AG08396 (cell line): Measurements from ENCODE around the gene NOL3.

Experiments
- DNase-seq: peaks from one replicate; pipeline ENCODE4 v3.0.0; 2012; ENCODE audit warnings: low spot score, mixed read lengths

Gene NOL3

DNA sequence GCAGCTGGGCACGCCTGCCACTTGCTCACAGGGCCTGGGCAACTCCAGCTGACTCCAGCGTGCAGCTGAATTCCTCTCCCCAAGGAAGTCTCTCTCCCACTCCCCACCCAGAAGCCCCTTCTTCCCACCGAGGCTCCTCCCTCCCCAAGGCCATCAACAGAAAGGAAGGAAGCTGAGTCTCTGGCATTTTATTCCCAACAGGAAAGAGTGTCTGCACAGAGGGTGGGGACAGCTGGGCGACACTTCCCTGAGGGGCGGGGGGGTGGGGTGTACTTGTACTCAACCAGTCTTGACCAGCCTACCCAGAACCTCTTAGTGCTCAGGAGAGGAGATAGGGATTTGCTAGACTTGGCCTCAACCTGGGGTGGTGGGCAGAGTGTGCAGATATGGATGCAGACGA lies 19.7 kb downstream of the NOL3 start, which contains the start of gene EXOC3L1:
Gene EXOC3L1, minus strand, starts transcription at position 96 of the 400 bp plus-strand sequence. CDS start 460 bp downstream, outside the sequence.
- no peak for DNase-seq

DNA sequence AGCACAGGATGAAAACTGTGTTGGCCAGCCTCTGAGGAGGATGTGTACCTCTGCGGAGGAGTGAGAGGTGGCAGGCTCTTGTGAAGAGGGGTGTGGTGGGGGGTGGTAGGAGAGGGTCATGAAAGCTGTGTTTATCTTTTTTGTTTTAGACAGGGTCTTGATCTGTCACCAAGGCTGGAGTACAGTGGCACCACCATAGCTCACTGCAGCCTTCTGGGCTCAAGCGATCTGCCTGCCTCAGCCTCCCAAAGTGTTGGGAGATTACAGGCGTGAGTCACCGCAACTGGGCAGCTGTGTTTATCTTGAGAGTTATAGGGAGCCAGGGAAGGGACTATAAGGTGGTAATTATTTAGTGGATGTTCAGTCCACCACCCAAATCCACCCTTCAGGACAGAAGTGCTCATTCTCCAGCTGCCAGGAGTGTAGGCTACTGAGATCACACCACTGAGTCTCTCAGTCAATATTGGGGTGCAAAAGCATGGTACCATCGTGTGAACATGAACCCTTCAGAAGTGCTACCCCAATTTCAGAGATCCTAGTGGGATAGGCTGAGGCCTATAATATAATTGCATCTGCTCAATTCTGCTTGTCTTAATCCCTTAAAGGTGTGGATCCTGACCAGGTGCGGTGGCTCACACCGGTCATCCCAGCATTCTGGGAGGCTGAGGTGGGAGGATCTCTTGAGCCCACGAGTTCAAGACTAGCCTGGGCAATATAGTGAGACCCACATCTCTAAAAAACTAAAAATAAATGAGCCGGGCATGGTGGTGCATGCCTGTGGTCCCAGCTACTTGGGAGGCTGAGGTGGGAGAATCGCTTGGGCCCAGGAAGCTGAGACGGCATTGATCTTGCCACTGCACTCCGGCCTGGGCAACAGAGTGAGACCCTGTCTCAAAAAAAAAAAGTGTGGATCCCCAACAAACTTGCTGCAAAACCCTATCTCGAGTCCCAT lies 20.4 kb downstream of the NOL3 start:
- DNase-seq = no peak

DNA sequence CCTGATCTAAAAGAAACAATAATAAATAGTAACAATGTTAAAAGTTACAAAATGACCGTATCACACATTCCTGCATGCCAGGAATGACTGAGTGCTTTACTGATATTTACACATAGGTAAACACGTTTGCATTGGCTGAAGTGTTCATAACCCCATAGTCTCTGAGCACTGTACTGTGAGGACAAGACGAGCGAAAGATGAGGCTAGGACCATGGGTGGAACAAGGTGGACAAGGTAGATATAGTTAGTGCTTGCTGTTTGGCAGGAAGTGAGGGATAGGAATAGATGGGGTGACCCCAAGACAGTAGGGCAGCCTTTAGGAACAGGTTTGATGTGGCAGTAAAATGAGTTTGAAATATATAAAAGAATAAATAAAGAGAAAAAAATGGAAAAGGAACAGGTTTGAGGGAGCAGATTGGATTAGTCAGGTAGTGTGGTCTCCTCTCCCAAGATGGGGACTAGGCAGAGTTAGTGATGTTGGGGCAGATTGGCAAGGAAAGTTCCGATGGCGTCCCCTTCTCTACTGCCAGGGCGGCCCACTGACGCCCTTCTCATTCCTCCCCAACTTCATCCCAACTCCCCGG lies 21.2 kb downstream of the NOL3 start:
- DNase-seq = no peak

DNA sequence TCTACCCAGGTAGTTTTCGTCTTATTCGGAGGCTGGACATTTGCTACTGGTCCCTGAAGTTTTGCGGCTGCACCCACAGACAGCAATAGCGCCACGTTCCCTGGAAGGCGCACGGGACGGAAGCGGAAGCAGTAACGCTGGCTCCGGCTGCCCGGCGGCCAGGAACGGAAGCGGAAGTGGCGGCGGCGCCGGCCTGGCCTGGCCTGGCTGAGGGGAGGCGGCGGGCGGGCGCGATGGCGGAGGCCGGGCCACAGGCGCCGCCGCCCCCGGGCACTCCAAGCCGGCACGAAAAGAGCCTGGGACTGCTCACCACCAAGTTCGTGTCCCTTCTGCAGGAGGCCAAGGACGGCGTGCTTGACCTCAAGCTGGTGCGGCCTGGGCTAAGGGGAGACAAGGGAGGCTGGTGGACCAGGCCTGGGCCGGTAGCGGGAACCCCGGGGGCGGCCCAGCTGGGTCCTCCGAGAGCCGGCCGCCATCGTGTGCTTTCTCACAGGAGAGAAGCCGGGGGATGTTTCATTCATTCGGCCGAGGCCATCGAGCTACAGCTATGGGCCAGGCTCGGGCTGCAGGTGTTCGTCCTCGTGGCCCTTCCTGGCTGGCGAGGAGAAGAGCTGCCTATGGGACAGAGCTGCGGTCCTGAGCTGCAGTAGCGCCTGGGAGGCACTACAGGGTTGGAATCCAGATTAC lies 21.8 kb downstream of the NOL3 start, which contains the start of gene E2F4:
Gene E2F4, plus strand, starts transcription at position 161 of the 687 bp plus-strand sequence. Its CDS starts 73 bp downstream, at position 234.
- peak; percentile 96 for DNase-seq

DNA sequence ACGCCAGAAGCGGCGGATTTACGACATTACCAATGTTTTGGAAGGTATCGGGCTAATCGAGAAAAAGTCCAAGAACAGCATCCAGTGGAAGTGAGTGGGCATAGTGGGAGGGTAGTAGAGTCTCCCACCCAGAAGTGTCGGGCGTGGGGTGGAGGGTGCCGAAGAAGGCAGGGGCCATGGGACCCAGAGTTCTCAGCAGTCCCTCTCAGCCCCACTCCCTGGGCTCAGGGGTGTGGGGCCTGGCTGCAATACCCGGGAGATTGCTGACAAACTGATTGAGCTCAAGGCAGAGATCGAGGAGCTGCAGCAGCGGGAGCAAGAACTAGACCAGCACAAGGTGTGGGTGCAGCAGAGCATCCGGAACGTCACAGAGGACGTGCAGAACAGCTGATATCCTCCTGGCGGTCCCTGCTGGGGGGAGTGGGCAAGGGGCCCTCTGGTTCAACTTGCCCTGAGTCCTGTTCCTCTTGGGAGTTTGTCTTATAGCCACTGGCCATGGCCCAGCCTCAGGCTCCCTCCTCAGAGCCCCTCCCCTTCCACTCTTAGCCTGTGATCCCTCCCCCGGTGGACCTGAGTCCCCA lies 22.5 kb downstream of the NOL3 start:
- no peak for DNase-seq

DNA sequence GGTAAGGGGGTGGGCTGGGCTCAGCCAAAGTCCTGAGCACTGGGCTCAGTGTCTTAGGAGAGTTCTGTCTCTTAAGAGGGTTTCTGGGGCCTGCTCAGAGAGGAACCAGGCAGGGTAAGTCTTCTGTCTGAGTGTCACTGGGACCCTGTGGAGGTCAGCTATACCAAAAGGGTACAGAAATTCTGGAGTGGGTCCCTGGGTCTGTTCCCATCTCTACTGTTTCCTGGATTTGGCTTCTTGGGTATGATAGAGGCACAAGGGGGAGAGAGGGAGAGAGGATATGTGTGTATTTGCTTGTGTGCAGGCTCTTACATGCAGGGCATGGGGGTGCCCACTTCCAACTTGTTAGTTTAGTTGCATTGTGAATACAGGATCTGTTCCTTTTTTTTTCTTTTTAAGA lies 23.2 kb downstream of the NOL3 start:
- DNase-seq = no peak

DNA sequence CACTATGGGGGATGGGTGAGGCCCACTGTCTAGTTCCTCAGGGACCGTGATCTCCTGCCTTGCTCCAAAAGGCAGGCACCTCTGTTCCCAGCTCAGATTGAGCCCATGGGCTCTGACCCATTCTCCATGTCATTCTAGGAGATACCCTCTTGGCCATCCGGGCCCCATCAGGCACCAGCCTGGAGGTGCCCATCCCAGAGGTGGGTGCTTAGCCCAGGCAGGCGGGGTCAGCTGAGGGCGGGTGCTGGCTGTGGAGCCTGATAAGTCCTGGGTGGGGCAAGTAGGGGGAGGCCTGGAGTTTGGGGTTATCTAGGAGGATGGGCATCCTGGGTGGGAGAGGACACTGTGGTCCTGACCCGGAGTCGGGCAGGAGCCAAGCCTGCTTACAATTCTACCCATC lies 23.9 kb downstream of the NOL3 start:
- DNase-seq = no peak

DNA sequence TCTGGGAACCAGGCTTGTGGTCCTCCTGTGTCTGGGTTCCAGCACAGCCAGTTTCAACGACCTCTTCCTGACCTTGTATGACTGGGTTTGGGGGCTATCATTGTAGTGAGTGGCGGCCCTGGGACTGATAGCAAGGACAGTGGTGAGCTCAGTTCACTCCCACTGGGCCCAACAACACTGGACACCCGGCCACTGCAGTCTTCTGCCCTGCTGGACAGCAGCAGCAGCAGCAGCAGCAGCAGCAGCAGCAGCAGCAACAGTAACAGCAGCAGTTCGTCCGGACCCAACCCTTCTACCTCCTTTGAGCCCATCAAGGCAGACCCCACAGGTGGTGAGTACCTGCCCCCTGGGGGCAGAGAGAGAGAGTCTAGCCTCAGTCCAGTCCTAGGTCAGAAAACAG lies 25.3 kb downstream of the NOL3 start:
- DNase-seq = no peak

DNA sequence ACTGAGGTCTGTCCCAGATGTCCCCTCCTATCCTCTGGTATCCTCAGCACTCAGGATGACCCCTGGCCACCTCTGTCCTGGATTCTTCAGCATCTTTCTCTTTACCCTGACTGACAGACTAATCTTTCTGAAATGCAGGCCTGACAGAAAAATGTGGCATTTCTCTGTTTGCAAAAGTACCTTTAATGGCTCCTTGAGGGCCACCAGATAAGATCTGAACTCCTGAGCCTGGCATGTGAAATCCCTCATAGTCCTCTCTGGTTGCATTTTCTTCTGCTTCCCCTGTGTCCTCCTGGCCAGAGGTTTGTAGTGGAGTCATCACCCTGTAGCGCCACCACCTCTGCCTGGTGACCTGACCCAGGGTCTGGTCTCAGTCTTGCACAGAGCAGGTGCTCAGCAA lies 26.5 kb downstream of the NOL3 start:
- no peak for DNase-seq

DNA sequence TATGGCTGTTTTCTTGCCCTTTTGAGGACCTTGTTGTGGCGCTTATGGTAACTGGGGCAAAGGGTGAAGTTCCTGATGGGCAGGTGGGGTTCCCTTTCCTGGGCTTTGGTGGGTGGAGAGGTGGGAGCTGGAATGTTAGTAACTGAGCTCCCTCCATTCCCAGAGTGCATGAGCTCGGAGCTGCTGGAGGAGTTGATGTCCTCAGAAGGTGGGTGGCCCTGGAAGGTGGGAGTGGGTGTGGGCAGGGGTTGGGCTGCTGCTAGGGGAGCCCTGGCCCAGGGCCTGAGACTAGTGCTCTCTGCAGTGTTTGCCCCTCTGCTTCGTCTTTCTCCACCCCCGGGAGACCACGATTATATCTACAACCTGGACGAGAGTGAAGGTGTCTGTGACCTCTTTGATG lies 27.4 kb downstream of the NOL3 start:
- DNase-seq = no peak

DNA sequence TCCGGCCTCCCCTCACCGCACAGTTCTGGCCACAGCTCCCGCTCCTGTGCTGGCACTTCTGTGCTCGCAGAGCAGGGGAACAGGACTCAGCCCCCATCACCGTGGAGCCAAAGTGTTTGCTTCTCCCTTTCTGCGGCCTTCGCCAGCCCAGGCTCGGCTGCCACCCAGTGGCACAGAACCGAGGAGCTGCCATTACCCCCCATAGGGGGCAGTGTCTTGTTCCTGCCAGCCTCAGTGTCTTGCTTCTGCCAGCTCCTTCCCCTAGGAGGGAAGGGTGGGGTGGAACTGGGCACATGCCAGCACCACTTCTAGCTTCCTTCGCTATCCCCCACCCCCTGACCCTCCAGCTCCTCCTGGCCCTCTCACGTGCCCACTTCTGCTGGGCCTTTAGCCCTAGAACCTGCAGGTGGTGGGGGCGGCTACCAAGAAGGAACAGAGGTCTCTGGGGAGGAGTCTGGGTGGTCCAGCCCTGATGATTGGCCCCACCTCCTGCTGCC lies 27.9 kb downstream of the NOL3 start:
- peak; percentile 86 for DNase-seq

DNA sequence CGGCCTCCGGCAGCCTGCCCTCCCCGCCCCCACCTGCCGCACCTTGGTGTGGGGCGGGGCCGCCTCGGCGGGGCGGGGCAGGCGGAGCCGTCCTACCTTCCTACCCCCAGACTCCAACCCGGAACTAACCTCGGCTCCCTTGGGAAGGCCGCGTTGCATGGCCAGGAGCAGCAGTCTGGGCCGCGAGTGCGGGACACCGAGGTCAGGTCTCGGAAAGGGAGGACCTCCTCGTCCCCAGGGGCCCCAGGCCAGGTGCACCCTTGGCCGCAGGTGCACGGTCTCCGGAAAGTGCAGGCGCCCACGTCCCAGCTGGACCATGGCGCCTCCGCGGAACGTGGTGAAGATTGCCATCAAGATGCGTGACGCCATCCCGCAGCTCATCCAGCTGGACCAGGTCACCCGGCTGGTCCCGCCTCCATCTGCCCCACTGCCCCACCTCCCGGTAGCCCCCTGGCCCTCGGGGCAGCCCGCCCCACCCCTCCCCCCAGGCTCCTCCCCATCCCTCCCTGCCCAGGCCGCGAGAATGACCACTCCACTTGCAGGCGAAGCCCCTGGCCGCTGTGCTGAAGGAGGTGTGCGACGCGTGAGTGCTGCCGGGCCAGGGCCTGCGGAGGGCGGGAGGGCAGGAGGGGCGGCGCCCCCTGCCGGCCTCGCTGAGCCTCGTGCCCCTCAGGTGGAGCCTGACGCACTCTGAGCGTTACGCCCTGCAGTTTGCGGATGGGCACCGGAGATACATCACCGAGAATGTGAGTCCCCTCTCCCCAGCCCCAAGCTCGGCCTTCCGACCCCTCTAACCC lies 28.9 kb downstream of the NOL3 start, which contains the start of gene ELMO3:
Gene ELMO3, plus strand, starts transcription at position 121 of the 797 bp plus-strand sequence. Its CDS starts 196 bp downstream, at position 317.
- no peak for DNase-seq

DNA sequence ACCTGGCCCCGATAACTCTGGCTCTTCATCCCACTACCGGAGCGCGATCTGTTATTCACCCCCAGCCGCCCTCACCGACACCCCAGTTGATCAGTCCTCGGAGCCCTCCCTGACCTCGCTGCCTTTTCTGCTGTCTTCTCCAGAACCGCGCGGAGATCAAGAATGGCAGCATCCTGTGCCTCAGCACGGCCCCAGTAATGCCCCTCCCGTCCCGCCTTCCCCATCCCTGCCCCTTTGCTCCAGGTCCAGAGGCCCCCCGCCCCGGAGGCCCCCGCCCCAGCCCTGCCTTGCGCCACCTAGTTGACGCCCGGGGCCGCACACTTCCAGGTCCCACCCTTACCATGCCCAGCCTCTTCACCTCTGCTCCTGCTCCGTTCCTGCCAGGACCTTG lies 29.5 kb downstream of the NOL3 start:
- DNase-seq = no peak

DNA sequence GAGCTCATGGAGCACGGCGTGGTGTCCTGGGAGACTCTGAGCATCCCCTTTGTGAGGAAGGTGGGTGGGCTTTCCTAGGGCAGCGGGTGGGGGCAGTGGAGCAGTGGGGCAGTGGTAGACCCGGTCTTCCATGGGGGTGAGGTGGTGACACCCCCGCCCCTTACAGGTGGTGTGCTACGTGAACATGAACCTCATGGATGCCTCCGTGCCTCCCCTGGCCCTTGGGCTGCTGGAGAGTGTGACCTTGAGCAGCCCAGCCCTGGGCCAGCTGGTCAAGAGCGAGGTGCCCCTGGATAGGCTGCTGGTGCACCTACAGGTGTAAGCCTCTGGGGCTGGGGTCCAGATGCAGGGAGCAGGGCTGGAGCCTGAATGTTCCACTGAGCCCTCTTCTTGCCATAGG lies 30.2 kb downstream of the NOL3 start:
- DNase-seq = no peak

DNA sequence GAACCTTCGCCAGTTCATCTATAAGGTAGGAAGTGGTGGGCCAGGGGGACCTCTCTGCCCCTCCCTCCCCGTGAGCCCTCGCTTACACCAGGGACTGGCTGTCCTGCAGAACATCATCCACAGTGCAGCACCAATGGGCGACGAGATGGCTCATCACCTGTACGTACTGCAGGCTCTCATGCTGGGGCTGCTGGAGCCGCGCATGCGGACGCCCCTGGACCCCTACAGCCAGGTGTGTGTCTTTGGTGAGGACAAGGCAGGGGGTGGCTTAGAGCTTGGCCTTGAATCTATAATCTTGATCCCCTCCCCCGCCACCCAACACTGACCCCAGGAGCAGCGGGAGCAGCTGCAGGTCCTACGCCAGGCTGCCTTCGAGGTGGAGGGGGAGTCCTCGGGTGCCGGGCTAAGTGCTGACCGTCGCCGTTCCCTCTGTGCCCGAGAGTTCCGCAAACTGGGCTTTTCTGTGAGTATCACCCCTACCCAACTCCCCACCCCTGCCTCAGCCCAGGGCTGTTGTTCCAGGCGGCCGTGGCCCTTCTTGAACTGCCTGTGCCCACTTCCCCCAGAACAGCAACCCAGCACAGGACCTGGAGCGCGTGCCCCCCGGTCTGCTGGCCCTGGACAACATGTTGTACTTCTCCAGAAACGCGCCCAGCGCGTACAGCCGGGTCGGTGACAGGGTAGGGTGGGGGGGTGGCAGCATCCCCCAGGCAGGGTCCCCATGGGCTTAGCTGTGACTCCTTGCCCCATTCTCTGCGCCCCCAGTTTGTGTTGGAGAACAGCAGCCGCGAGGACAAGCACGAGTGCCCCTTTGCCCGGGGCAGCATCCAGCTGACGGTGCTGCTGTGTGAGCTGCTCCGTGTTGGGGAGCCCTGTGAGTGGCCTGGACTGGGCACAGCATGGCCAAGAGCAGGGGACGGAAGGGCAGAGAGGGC lies 31.3 kb downstream of the NOL3 start:
- DNase-seq = no peak

DNA sequence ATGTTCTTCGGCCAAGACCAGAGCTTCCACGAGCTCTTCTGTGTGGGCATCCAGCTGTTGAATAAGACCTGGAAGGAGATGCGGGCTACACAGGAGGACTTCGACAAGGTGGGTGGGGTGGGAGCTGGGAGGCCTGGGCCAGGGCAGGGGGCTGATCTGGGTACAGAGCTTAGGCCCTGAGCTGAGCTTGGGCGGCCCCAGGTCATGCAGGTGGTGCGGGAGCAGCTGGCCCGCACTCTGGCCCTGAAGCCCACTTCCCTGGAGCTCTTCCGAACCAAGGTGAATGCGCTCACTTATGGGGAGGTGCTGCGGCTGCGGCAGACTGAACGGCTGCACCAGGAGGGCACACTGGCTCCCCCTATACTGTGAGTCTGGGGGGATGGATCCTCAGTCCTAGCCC lies 32.1 kb downstream of the NOL3 start:
- DNase-seq = no peak

DNA sequence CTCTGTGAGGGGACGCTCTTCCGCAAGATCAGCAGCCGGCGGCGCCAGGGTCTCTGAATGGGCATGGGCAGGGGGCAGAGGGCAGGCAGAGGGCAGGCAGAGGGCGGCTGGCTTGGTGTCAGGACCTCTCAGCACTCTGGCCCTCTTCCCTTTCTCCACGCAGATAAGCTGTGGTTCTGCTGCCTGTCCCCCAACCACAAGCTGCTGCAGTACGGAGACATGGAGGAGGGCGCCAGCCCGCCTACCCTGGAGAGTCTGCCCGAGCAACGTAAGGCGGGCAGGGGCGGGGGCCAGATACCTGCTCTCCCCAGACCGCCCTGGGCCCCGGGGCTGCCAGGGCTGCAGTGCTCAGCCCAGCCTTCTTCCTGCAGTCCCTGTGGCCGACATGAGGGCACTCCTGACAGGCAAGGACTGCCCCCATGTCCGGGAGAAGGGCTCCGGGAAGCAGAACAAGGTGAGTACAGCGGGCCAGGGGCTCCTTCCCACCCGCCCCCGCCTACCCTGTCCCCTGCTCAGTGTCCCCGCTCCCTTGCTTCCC lies 32.7 kb downstream of the NOL3 start:
- no peak for DNase-seq

DNA sequence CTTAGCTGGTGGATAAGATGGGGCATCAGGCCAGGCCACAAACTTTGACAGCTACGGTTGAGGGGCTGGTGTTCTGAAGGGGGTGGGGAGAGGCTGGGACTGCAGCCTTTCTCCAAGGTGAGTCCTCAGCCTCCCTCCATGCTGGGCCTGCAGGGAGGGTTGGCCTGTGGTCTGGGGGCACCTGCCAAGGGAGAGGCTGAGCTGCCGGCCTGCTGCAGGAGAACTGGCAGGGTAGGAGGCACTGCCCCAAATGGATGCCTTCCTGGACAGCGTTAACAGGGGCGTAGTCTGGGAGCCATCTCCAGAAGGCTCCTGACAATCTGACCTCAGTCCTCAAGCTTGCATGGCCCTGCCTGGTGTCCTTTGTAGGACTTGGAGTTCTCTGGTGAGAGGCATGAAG lies 33.7 kb downstream of the NOL3 start:
- no peak for DNase-seq

DNA sequence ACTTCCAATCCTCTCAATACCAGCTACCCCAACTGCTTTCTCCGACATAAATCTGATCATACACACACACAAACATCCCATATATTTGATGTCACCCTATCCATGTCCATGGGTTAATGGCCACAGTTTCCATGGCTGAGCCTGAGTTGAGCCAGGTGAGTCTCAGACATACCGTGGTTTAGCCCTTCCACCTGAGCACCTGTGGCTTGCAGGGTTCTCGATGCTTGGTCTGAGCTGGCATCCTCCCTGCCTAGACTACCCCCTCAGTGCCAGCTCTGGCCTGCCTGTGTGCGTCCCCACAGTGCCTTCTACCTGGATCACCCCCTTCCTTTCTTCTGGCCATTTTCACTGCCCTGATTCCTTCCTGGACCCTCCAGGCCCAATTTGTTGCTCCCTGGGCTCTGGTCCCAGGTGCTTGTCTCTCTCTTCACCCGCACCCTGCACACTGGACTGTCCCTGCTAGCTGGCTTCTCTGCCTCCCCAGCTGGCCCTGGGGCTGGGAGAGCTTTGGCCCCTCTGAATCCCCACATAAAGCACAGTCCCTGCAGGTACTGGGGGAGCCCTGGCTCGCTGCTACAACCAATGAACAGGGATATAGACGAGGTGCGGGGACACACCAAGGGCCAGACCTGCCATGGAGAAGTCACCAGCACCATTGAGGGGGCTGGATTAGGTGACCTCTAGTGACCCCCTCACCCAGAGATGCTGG lies 35.9 kb downstream of the NOL3 start:
- DNase-seq = no peak
